Measurements from ENCODE around the gene PGA3. TPM values are rescaled to one million over a fixed set of nuclear protein-coding genes. Genes with fewer than 3 reads are reported as not detected.
"Not testable (repeated sequence)": the region's sequence is repeated elsewhere in the genome, so short reads cannot be mapped to it uniquely, and the experiment has no call there.

The PGA3 gene
- total RNA-seq, 2 experiments from 2014 or later: not detected

DNA sequence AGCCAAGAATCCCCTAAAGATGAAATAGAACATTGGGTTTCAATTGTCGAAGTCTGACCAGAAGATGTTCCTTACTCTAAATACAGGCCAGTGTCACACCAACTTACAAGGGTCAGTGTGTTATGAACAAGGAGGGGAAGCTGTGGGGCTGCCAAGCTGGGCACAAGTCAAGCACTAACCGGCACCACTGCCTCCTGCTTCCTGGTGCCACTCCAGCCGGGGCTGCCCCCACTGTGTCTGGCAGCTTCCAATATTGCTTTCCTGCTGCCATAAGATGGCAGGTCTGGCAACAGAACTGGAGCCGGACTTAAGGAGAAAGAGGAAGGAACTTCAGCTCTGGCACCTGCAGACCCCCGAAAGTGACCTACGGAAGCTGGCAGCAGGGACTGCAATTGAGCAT is 28.4 kb upstream of the PGA3 start:
- ChIA-PET CTCF (ENCODE audit: unreplicated experiment) (no interaction called here), POLR2A (interaction anchor here (0.5 kb wide), 1 partner anchor 18 kb away, joined by 3 read pairs; no protein-coding TSS in a partner anchor)
- Histone ChIP-seq H2AFZ (ENCODE audit: low read length) (no peak overlapping the region), H3K4me3 (ENCODE audit: low read depth, low read length, poor library complexity, severe bottlenecking) (no peak overlapping the region), H4K20me1 (ENCODE audit: insufficient read depth, low read length) (no peaks in the 10 kb centered on the region), H3K4me1 (ENCODE audit: insufficient read depth, low read length, poor library complexity, severe bottlenecking) (no peaks in the 10 kb centered on the region), H3K79me2 (ENCODE audit: insufficient read depth, low read depth, low read length) (no peaks in the 10 kb centered on the region), H3K36me3 (ENCODE audit: insufficient read depth, low read length) (no peaks in the 10 kb centered on the region), H3K4me2 (ENCODE audit: low read length) (no peak overlapping the region), H3K9me2 (ENCODE audit: insufficient read depth, low read length) (no peaks in the 10 kb centered on the region), H3K9me3 (ENCODE audit: low read length) (no peaks in the 10 kb centered on the region), H3K27ac (ENCODE audit: low read depth, low read length, poor library complexity, severe bottlenecking) (no peak overlapping the region)
- DNase-seq (ENCODE audit: low spot score): no peak
- intact Hi-C loops (cut with micrococcal nuclease; ENCODE audit: unreplicated experiment): loop anchor here (5.0 kb wide), 1 partner anchor 343 kb away; no protein-coding TSS in a partner anchor
- TF ChIP-seq, protein P1, sequence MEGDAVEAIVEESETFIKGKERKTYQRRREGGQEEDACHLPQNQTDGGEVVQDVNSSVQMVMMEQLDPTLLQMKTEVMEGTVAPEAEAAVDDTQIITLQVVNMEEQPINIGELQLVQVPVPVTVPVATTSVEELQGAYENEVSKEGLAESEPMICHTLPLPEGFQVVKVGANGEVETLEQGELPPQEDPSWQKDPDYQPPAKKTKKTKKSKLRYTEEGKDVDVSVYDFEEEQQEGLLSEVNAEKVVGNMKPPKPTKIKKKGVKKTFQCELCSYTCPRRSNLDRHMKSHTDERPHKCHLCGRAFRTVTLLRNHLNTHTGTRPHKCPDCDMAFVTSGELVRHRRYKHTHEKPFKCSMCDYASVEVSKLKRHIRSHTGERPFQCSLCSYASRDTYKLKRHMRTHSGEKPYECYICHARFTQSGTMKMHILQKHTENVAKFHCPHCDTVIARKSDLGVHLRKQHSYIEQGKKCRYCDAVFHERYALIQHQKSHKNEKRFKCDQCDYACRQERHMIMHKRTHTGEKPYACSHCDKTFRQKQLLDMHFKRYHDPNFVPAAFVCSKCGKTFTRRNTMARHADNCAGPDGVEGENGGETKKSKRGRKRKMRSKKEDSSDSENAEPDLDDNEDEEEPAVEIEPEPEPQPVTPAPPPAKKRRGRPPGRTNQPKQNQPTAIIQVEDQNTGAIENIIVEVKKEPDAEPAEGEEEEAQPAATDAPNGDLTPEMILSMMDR (conservative IDR thresholded peaks at IDR 0.05; ENCODE audit: low read length): no peak
- no peak for TF ChIP-seq EZH2phosphoT487 (IDR thresholded peaks at IDR 0.05; ENCODE audit: borderline replicate concordance, low read depth, low read length)
- BruUV-seq (replicated peaks): no TSS peak

DNA sequence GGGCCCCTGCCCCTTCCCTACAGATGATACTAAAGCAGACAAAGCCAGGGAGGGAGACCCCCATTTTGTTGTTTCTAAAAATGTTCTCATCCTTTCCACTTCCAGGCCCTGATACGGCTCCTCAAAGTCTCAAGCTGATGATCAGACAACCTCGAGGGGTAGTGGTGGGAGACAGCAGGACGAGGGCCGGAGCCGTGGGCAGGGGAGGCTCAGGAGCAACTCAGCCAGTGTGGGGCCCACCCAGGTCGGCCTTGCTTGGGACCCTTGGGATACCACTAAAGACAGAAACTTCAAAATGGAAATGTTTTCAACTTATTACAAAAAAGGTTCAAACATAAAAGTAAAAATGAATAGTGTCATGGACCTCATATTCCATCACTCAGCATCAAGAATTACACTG is 26.9 kb upstream of the PGA3 start:
- TF ChIP-seq EZH2phosphoT487 (IDR thresholded peaks at IDR 0.05; ENCODE audit: borderline replicate concordance, low read depth, low read length): no peak
- TF ChIP-seq, protein P1 (conservative IDR thresholded peaks at IDR 0.05; ENCODE audit: low read length): no peak
- BruUV-seq (replicated peaks): no TSS peak
- DNase-seq (ENCODE audit: low spot score): no peak
- intact Hi-C loops (cut with micrococcal nuclease; ENCODE audit: unreplicated experiment): no loop called here
- Histone ChIP-seq H3K9me3 (ENCODE audit: low read length) (no peaks in the 10 kb centered on the region), H3K27ac (ENCODE audit: low read depth, low read length, poor library complexity, severe bottlenecking) (no peak overlapping the region), H3K4me1 (ENCODE audit: insufficient read depth, low read length, poor library complexity, severe bottlenecking) (no peaks in the 10 kb centered on the region), H3K4me3 (ENCODE audit: low read depth, low read length, poor library complexity, severe bottlenecking) (no peak overlapping the region), H3K4me2 (ENCODE audit: low read length) (no peak overlapping the region), H3K36me3 (ENCODE audit: insufficient read depth, low read length) (no peaks in the 10 kb centered on the region), H3K9me2 (ENCODE audit: insufficient read depth, low read length) (no peaks in the 10 kb centered on the region), H4K20me1 (ENCODE audit: insufficient read depth, low read length) (no peaks in the 10 kb centered on the region), H3K79me2 (ENCODE audit: insufficient read depth, low read depth, low read length) (no peaks in the 10 kb centered on the region), H2AFZ (ENCODE audit: low read length) (no peak overlapping the region)
- ChIA-PET POLR2A (no interaction called here), CTCF (ENCODE audit: unreplicated experiment) (no interaction called here)

DNA sequence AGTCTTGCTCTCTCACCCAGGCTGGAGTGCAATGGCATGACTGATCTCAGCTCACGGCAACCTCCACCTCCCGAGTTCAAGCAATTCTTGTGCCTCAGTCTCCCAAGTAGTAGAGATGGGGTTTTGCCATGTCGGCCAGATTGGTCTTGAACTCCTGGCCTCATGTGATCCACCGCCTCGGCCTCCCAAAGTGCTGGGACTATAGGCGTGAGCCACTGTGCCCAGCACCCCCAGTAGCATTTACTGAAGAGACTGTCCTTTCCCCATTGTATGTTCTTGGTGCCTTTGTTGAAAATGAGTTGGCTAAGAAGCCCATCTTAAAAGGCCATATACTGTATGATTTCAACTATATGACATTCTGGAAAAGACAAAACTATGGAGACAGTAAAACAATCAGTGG is 23.1 kb upstream of the PGA3 start:
- H3K4me1 ChIP-seq (ENCODE audit: insufficient read depth, low read length, poor library complexity, severe bottlenecking); H3K36me3 ChIP-seq (ENCODE audit: insufficient read depth, low read length); H3K9me3 ChIP-seq (ENCODE audit: low read length); intact Hi-C loops (cut with micrococcal nuclease; ENCODE audit: unreplicated experiment); DNase-seq (ENCODE audit: low spot score); H3K4me3 ChIP-seq (ENCODE audit: low read depth, low read length, poor library complexity, severe bottlenecking); CTCF ChIA-PET (ENCODE audit: unreplicated experiment); H3K9me2 ChIP-seq (ENCODE audit: insufficient read depth, low read length); H2AFZ ChIP-seq (ENCODE audit: low read length); H4K20me1 ChIP-seq (ENCODE audit: insufficient read depth, low read length); H3K27ac ChIP-seq (ENCODE audit: low read depth, low read length, poor library complexity, severe bottlenecking); H3K79me2 ChIP-seq (ENCODE audit: insufficient read depth, low read depth, low read length); H3K4me2 ChIP-seq (ENCODE audit: low read length); POLR2A ChIA-PET; BruUV-seq (replicated peaks): not testable (repeated sequence)

All from OCI-LY7 (cell line).